Measurements from ENCODE around the gene ALKBH5.

DNA sequence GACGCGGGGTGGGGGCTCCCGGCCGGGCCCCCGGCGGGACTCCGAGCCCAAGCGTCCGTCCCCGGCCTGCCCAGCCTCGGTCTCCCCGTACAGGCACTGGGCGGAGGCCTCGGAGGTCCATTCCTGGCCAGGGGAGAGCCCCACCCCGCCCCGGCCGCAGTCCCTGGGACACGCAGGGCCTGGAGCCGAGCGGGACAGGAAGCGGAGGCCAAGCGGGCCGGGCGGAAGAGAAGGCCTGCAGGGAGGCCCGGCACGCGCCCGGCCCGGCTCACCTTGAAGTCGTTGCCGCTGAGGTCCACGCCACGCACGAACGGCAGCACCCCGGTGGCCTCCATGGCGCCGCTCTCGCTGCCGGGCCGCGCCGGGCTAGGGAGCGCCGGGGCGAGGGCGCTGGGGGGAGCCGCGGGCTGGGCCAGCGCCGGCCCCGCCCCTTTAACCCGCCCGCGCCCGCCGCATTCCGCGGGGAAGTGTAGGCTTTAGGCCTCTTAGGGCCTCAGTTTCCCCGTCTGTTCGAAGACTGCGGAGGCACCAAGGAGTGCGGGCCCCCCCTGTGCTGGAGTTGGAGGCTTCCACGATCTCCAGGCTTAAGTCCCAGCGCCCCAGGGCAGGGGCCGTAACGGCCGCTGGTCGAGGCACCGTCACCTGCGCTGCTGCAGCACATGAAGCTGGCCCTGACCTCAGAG is 74.9 kb downstream of the ALKBH5 start, which contains the start of gene FLII:
- TF ChIP-seq CTCF (conservative IDR thresholded peaks at IDR 0.05; ENCODE audit: low read depth, low read length) (no peak), EZH2 (IDR thresholded peaks at IDR 0.05; ENCODE audit: borderline replicate concordance, low read depth, low read length, poor library complexity, severe bottlenecking) (no peak)

All from A673 (cell line).